Body of pancreas (tissue), 4 donors: Measurements from ENCODE around the gene DMD. TPM values are rescaled to one million over a fixed set of nuclear protein-coding genes. Genes with fewer than 3 reads are reported as not detected.

Source experiments
- ATAC-seq: fragments of 150-250 bp; one replicate; pipeline ENCODE4 v1.9.1; 2016
- DNase-seq, 4 donors: peaks; one replicate each; pipeline ENCODE4 v3.0.0-alpha.2; 2019
- H3K27ac ChIP-seq, 4 donors: fragments of 200-600 bp; sonication (generic); 1 replicate in 3 of 4; 2 replicates in 1 of 4; pipeline versions ENCODE4 v1.5.1 to v1.6.1; 2016 to 2019; ENCODE audit warnings: mild to moderate bottlenecking in 1 of 4, mixed read lengths in 1 of 4, moderate library complexity in 1 of 4
- H3K27me3 ChIP-seq, 2 donors: fragments of 200-600 bp; sonication (generic); one replicate each; pipeline ENCODE4 v1.6.0; 2016; ENCODE audit warnings: mild to moderate bottlenecking in 1 of 2
- H3K36me3 ChIP-seq, 2 donors: fragments of 200-600 bp; sonication (generic); replicated peaks in 1 of 2; 2 replicates each; pipeline ENCODE4 v1.5.1; 2016; ENCODE audit warnings: low read depth in 2 of 2; ENCODE audit not compliant: insufficient read depth in 1 of 2
- H3K4me1 ChIP-seq: fragments of 200-600 bp; sonication (generic); one replicate; pipeline ENCODE4 v1.6.0; 2016
- H3K4me3 ChIP-seq, 2 donors: fragments of 200-600 bp; sonication (generic); 1 replicate in 1 of 2; 2 replicates in 1 of 2; pipeline ENCODE4 v1.5.1; 2016 to 2019
- H3K9me3 ChIP-seq, 3 donors: fragments of 200-600 bp; sonication (generic); 1 replicate in 2 of 3; 2 replicates in 1 of 3; pipeline ENCODE4 v1.5.1; 2016
- CTCF ChIP-seq, 7 experiments: fragments of 450-650 bp in 4 of 7; fragments of 200-600 bp in 3 of 7; sonication (generic) in 3 of 7; IDR thresholded peaks; one replicate each; pipeline ENCODE4 v1.5.1; 2016 to 2019; ENCODE audit warnings: antibody characterized with exemption in 7 of 7
- POLR2A ChIP-seq, 3 donors: fragments of 450-650 bp; IDR thresholded peaks; one replicate each; pipeline ENCODE4 v1.6.1; 2016; ENCODE audit warnings: antibody characterized with exemption in 3 of 3, mild to moderate bottlenecking in 2 of 3
- WGBS, 2 donors: methylation state at CpG; one replicate each; pipeline ENCODE4 v1.1.5; 2017; 5-methylcytosine and 5-hydroxymethylcytosine counted together
- intact Hi-C: fragments of 100-400 bp; cut with DNase I; formaldehyde crosslinking; loops from one replicate; pipeline ENCODE4 v1.15.1; 2023
- total RNA-seq, 2 donors: library from RNA; depleted of rRNA; stranded (reverse); fragments of >200 nt; gene quantifications; one replicate each; pipeline ENCODE4 v1.1.0, GENCODE V29; 2016

The DMD gene
- total RNA-seq, 2 donors from 2014 or later, result 28.5 to 38.6 TPM

- H3K9me3 ChIP-seq, result no peaks in the 10 kb centered on the region
- H3K36me3 ChIP-seq, result no peaks in the 10 kb centered on the region
- no peaks in the 10 kb centered on the region for H3K4me1 ChIP-seq
- H3K27me3 ChIP-seq, result no peaks in the 10 kb centered on the region
- no peak overlapping the region for H3K27ac ChIP-seq
- no peak for ATAC-seq
- intact Hi-C loops, result no loop called here
- no peak for DNase-seq
- no peak for TF ChIP-seq CTCF (IDR thresholded peaks at IDR 0.05)
- H3K4me3 ChIP-seq, result no peak overlapping the region
These were observed 49.5 kb downstream of the DMD start for GRCh38 chrX:33161829-33162228.

GRCh38 chrX:33160273-33160672 lies 51.1 kb downstream of the DMD start:
- Histone ChIP-seq H3K4me3 (no peak overlapping the region), H3K9me3 (no peaks in the 10 kb centered on the region), H3K4me1 (no peaks in the 10 kb centered on the region), H3K27ac (no peak overlapping the region), H3K27me3 (no peaks in the 10 kb centered on the region), H3K36me3 (no peaks in the 10 kb centered on the region)
- TF ChIP-seq CTCF (IDR thresholded peaks at IDR 0.05), result no peak
- TF ChIP-seq POLR2A (IDR thresholded peaks at IDR 0.05), result no peak
- intact Hi-C loops, result no loop called here
- 95 to 96% methylated on average over 4 to 5 of the region's 5 CpGs for WGBS, 2 donors
- ATAC-seq, result no peak
- no peak for DNase-seq

- no peaks in the 10 kb centered on the region for H3K4me1 ChIP-seq
- no peak overlapping the region for H3K27ac ChIP-seq
- 38 to 49% methylated on average over 2 of the region's 2 CpGs for WGBS, 2 donors
- TF ChIP-seq POLR2A (IDR thresholded peaks at IDR 0.05) (no peak), CTCF (IDR thresholded peaks at IDR 0.05) (no peak)
- H3K36me3 ChIP-seq, result no peaks in the 10 kb centered on the region
- no peaks in the 10 kb centered on the region for H3K27me3 ChIP-seq
- intact Hi-C loops, result no loop called here
- H3K9me3 ChIP-seq, result no peaks in the 10 kb centered on the region
- ATAC-seq (no peak), DNase-seq (no peak)
- H3K4me3 ChIP-seq, result no peak overlapping the region
These were observed 55.1 kb downstream of the DMD start for GRCh38 chrX:33156152-33156726.

GRCh38 chrX:33149580-33149979 lies 61.8 kb downstream of the DMD start:
- no peak for TF ChIP-seq POLR2A (IDR thresholded peaks at IDR 0.05)
- no peak for TF ChIP-seq CTCF (IDR thresholded peaks at IDR 0.05)
- WGBS, 2 donors, result 84 to 95% methylated on average over 3 to 4 of the region's 4 CpGs
- Histone ChIP-seq H3K27me3 (no peaks in the 10 kb centered on the region), H3K4me1 (no peaks in the 10 kb centered on the region), H3K27ac (no peak overlapping the region), H3K36me3 (no peaks in the 10 kb centered on the region), H3K9me3 (no peaks in the 10 kb centered on the region), H3K4me3 (no peak overlapping the region)
- intact Hi-C loops, result no loop called here
- DNase-seq, result no peak
- no peak for ATAC-seq

- Histone ChIP-seq H3K36me3 (no peaks in the 10 kb centered on the region), H3K27me3 (no peaks in the 10 kb centered on the region), H3K4me1 (no peaks in the 10 kb centered on the region), H3K4me3 (no peak overlapping the region), H3K27ac (no peak overlapping the region), H3K9me3 (no peaks in the 10 kb centered on the region)
- ATAC-seq, result no peak
- DNase-seq, result no peak
- intact Hi-C loops, result no loop called here
- 93 to 100% methylated on average over 3 to 5 of the region's 5 CpGs for WGBS, 2 donors
- no peak for TF ChIP-seq POLR2A (IDR thresholded peaks at IDR 0.05)
- no peak for TF ChIP-seq CTCF (IDR thresholded peaks at IDR 0.05)
These were observed 62.3 kb downstream of the DMD start for GRCh38 chrX:33149085-33149484.
